SIG-M5 treated with dmso at 0.1 percent for 504 hours (cell line): Measurements from ENCODE around the gene H1-8.
"Not testable (repeated sequence)": the region's sequence is repeated elsewhere in the genome, so short reads cannot be mapped to it uniquely, and the experiment has no call there.

Source experiments
- DNase-seq: peaks from one replicate; lab custom pipeline; 2025; ENCODE audit not compliant: unreplicated experiment; lab: John Stamatoyannopoulos, UW

The H1-8 gene

DNA sequence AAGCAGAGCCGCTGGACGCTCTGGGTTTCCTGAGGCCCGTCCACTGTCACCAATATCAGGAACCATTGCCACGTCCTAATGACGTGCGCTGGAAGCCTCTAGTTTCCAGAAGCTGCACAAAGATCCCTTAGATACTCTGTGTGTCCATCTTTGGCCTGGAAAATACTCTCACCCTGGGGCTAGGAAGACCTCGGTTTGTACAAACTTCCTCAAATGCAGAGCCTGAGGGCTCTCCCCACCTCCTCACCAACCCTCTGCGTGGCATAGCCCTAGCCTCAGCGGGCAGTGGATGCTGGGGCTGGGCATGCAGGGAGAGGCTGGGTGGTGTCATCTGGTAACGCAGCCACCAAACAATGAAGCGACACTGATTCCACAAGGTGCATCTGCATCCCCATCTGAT lies 11.3 kb upstream of the H1-8 start:
- DNase-seq = no peak

DNA sequence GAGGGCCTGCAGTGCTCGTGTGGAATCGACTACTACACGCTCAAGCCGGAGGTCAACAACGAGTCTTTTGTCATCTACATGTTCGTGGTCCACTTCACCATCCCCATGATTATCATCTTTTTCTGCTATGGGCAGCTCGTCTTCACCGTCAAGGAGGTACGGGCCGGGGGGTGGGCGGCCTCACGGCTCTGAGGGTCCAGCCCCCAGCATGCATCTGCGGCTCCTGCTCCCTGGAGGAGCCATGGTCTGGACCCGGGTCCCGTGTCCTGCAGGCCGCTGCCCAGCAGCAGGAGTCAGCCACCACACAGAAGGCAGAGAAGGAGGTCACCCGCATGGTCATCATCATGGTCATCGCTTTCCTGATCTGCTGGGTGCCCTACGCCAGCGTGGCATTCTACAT lies 10.7 kb upstream of the H1-8 start:
- no peak for DNase-seq

DNA sequence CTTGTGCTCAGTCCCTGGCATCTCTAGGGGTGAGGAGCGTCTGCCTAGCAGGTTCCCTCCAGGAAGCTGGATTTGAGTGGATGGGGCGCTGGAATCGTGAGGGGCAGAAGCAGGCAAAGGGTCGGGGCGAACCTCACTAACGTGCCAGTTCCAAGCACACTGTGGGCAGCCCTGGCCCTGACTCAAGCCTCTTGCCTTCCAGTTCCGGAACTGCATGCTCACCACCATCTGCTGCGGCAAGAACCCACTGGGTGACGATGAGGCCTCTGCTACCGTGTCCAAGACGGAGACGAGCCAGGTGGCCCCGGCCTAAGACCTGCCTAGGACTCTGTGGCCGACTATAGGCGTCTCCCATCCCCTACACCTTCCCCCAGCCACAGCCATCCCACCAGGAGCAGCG lies 9.6 kb upstream of the H1-8 start:
- no peak for DNase-seq

DNA sequence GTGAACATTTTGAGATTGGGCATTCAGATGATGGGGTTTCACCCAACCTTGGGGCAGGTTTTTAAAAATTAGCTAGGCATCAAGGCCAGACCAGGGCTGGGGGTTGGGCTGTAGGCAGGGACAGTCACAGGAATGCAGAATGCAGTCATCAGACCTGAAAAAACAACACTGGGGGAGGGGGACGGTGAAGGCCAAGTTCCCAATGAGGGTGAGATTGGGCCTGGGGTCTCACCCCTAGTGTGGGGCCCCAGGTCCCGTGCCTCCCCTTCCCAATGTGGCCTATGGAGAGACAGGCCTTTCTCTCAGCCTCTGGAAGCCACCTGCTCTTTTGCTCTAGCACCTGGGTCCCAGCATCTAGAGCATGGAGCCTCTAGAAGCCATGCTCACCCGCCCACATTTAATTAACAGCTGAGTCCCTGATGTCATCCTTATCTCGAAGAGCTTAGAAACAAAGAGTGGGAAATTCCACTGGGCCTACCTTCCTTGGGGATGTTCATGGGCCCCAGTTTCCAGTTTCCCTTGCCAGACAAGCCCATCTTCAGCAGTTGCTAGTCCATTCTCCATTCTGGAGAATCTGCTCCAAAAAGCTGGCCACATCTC lies 8.4 kb upstream of the H1-8 start:
- DNase-seq = no peak

DNA sequence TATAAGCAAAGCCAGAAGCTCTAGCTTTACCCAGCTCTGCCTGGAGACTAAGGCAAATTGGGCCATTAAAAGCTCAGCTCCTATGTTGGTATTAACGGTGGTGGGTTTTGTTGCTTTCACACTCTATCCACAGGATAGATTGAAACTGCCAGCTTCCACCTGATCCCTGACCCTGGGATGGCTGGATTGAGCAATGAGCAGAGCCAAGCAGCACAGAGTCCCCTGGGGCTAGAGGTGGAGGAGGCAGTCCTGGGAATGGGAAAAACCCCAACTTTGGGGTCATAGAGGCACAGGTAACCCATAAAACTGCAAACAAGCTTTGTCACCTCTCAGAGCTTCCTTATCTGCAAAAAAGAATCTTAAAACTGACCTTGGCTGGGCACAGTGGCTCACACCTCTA lies 7.9 kb upstream of the H1-8 start:
- no peak for DNase-seq

DNA sequence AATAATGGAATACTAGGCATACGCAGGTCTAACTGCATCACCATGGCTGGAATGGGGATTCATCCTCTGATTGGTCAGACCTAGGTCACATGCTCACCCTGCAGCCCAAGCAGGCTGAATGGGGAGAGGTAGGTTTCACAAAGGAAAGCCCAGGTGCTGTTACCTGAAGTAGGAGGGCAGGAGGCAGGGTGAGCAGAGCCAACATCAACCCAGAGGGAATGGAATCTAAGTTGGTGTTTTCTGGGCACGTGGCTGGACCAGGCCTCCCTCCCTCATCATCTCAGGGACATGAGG lies 6.7 kb upstream of the H1-8 start:
- no peak for DNase-seq

DNA sequence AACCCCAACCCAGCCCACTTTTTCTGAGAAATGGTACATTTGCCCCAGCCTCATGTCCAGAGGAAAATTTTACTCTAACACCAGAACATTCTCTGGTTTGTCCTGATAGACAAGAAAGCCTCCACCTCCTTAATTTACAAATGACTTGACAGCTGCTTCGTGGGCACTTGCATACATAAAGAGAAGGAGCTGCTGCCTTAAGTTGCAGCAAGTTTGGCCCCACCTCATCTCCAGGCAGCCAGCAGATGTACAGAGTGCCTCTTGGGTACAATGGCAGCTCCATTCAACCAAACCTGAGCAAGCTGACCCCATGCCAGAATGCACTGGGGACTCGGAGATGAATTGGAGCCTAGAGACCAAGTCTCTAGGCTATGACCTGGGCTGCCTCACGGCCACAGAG lies 6.2 kb upstream of the H1-8 start:
- no peak for DNase-seq

DNA sequence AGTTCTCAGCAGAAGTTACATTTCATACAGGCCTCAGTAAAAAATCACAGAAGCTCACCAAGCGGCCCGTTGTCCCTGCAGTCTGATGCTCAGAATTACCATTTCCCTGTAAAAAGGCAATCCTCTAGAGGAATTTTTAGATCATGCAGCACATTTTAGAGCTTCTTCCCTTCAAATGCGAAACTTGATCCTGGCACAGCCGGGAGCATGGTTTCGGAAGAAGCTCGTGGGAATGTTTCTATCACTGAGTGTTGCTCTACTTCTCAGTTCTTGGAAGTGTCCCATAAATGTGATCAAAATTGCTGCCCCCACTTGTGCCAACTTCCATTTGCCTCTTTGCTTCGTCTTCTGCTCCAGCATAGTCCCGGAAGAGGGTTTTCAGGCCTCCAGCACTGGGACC lies 3.8 kb upstream of the H1-8 start:
- no peak for DNase-seq

DNA sequence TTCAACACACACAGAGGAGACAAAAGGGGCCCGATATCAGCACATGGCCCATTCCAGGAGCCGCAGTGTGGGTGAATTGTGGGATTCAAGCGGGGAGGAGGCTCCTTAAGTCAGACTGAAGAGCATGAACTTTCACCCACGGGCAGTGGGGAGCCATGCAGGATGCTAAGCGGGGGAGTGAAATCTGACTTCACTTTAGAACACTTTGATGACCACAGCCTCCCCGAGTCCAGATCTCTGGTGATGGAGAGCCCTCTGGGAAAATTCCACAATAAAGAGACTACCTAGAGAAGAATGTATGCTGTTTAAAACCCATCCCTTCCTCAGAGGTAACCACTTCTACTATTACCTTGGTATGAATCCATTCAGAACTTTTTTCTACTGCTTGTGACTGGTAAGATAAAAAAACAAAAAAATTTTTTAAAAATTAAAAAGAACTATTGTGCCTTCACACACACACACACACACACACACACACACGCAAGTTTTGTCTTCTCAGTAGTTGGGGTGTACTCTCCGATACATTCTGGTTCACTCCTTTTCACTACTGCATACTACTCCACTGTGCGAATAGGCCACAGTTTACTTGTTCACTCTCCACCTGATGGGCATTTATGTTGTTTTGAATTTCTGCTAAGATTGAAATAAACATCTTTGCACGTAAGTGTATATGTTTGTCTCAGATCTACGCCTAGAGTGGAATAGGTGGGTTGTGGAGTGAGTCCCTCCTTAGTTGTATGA lies 2.0 kb upstream of the H1-8 start:
- DNase-seq = no peak

DNA sequence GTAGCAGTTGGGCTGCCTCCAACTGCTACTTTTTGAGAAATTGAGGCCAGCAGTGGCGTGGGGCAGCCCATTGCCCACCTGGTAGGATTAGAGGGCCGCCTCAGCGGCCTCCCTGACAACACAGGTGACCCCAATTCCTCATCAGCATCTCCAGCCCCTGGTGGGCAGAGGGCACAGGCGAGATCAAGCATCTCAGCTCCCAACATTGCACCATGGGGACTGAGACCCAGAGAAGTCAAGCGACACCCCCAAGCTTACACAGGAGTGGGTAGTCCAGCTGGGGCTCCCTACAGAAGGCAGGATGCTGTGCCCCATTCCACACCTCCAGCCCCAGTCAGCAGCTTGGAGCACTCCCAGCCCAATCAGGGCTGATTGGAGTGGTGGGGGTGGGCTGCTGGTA lies 228 bp upstream of the H1-8 start:
- DNase-seq = no peak

DNA sequence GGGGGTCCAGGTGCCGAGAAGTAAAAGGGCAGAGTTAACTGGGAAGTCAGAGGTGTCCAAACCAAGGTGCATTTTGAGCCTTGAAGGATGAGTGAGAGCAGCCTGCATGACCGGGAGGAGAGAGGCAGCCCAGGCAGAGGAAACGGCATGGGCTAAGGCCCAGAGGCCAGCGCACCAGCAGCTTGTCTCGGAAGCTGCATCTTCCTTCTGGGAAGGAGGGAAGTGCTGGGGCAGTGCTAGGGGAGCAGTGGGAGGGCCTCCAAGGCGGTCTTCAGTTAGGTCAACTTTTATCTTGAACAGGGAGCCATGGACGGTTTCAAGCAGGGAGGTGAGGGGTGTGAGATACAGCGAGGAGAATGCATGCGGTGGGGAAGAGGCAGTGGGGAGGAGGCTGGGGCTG lies 1.0 kb downstream of the H1-8 start:
- DNase-seq = no peak

DNA sequence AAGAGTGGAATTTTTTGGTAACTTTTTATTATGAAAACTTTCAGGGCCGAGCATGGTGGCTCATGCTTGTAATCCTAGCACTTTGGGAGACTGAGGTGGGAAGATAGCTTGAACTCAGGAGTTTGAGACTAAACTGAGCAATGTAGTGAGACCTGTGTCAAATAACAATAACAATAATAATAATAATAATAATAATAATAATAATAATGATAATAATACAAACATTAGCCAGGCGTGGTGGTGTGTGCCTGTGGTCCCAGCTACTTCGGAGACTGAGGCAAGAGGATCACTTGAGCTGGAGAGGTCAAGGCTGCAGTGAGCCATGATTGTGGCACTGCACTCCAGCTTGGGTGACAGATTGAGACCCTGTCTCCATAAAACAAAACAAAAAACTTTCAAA lies 3.0 kb downstream of the H1-8 start:
- DNase-seq = not testable (repeated sequence)

DNA sequence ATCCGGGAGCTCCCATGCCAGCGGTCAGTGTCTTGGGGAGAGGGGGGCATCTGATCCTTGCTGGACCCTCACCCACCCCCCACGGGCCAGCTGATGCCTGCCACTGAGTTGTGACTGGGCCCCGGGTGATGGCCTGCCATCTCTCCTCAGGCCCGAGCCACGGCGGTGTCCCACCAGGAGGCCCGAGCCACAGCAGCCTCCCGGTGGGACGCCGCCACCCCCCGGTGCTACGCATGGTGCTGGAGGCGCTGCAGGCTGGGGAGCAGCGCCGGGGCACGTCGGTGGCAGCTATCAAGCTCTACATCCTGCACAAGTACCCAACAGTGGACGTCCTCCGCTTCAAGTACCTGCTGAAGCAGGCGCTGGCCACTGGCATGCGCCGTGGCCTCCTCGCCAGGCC lies 4.3 kb downstream of the H1-8 start:
- no peak for DNase-seq

DNA sequence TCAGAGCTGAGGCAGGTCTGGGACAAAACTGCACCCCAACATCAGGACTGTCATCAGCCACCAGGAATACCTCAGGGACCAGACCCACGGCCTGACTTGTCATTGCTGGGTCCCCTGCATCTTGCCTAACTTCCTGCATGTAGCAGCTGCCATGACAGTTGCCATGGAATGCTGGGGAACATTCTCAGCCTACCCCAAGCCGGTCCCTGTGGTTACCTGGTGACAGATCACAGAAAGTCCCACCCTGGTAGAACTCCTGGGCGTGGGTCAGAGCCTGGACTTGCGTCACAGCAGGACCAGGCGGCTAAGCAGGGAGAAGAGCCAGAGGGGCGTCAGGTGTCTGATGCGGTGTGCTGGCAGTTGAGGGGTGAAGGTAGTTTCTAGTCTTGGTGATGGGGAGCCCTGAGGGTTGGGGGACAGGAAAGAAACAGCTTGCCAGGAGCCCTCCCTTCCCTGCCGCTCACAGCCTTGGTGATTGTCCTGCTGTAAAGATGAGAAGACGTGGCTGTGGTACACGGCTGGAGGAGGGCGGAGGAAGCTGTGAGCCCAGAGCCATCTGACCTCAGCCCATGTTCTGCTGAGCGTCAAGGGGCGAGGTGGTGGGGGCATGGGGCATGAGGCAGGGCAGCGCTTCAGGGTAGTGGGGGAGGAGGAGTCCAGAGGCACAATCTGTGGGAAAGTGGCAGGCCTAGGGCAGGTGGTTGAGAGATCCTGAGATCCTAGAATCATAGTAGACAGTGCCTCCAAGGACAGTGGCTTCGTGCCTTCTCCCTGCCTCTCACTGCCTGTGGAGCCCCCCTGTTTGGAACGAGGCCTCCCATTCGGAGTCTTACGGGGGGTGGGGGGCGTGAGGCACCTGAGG lies 5.4 kb downstream of the H1-8 start:
- DNase-seq = no peak

DNA sequence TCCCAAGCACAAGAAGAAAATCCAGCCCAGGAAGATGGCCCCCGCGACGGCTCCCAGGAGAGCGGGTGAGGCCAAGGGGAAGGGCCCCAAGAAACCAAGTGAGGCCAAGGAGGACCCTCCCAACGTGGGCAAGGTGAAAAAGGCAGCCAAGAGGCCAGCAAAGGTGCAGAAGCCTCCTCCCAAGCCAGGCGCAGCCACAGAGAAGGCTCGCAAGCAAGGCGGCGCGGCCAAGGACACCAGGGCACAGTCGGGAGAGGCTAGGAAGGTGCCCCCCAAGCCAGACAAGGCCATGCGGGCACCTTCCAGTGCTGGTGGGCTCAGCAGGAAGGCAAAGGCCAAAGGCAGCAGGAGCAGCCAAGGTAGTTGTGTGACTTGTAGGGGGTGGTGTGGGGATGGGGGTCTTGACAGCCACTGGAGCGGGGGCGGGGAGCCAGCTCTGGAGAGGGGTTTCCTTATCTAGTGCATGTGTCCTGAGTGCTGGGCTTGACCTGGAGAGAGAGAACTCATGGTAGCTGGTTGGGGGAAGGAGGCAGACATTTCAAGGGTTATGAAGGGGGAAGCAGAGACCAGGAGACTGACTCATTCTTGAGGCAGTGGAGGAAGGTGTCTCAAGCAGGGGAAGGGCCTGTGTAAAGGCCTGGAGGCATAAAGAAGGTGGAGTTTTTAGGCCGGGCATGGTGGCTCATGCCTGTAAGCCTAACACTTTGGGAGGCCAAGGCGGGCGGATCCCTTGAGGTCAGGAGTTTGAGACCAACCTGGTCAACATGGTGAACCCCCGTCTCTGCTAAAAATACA lies 6.2 kb downstream of the H1-8 start:
- DNase-seq = peak; percentile 61

DNA sequence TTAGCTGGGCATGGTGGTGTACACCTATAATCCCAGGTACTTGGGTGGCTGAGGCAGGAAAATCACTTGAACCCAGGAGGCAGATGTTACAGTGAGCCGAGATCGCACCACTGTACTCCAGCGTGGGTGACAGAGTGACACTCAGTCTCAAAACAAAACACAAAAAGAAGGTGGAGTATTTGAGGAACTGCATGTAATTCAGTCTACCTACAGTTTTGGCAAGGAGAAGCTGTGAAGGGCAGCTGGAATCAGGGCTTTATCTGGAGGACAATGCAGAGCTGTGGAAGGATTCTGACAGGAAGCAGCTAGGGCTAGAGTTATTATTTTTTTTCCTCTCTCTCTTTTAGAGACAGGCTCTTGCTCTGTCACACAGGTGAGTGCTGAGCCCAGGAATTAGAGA lies 6.8 kb downstream of the H1-8 start:
- no peak for DNase-seq

DNA sequence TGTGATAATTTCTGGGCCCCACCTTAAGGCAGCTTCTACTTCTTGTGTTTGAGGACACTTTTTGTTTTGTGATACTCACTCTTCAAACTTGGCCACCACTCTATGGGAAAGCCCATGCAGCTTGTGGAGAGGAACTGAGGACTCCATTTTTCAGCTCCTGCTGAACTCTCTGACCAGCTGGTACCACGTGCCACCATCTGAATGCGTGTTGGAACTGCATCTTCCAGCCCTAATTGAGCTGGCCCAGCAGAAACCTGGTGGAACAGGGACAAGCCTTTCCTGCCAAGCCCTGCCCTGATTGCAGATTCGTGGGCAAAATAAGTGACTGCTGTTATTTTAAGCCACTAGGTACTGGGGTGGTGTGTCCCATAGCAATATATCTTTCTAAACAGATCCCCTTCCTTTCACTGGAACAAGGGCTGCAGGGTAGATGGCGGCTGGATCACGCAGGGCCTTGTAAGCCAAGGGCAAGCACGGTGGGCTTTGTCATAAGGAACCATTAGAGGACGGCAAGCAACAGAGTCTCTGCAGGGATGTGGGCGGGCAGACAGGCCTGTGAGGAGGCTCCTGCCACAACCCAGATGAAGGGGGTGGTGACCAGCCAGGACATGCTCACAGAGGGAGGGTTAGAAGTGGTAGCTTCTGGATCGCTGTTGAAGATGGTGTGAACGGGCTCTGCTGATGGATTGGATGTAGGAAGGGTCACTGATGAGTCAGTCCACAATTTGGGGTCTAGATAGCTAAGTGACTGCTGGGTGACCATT lies 9.5 kb downstream of the H1-8 start:
- no peak for DNase-seq

DNA sequence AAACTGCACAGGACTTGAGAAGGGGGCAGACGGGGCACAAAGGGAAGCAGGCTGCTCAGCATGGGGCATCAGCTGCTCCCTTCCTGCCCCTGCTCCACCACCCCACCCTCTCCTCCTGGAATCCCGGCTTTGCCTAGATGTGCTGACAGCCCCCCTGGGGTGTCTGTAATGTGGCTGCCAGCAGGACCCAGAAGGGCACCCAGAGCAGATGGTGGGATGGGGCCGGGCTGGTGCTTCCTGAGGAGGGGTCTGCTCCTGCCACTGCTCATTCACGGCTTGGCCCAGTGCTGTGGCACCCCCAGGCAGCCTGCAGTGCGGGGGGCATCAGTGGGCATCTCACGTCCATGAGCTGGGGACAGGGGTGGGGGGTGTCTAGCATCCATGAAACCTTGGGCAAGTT lies 10.2 kb downstream of the H1-8 start:
- DNase-seq = no peak

DNA sequence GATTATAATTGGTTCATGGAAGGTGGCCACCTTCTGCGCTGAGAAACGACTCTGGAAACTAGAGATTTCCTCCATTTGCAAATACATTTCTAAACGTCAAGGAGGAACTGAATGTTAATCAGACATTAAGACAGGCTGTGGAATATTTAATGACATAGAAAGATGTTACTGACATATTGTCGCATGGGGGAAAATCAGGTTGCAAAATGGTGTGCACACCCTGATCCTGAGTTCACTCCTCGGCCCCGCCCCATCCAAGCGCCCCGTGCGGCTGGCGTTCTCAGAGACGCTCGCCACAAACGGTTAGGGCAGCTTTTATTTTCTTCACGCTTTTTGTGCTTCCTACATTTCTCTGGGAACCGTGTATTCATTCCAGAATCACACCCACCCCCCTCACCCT lies 10.7 kb downstream of the H1-8 start:
- DNase-seq = peak; percentile 24

DNA sequence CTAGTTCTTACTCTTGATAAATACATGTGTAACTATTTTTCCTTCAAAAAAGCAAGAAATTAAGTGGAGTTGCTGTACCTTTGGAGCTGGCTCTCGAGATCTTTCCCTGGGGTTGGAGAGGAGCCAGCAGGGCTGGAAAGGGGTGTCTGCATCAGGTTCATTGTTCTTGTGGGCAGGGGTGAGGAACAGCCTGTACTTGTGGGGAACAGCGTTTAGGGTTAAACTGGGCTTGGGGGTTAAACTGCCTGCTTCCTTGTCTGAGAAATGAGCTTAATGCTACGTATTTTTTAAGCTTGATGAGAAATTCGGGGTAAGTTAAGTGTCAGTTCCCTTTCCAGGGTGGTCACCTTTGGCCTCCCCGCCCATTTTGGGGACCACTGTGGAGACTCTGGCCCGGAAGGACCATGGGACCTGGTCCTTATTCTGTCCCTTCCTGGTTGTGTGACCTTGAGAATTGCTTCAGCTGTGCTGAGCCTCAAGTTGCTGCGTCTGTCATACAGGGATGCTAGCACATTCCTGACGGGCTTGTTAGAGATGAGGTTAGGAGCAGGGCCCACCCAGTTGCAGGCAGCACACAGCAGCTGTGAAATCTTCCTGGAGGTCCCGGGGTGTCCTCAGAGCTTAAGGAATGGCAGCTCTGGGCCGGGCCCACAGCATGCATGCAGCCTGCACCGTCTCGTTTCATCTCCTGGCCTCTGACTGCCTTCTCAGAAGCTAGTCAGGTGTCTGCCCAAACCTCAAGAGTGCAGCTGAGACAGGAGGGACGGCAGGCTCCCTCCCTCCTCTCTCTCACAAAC lies 11.6 kb downstream of the H1-8 start:
- DNase-seq = no peak
